Measurements from ENCODE around the gene PGR.

GRCh38 chr11:100990931-100991330, 138.7 kb downstream of the PGR start:
- TF ChIP-seq CTCF (IDR thresholded peaks at IDR 0.05; ENCODE audit: low read length) (no peak), EZH2 (IDR thresholded peaks at IDR 0.05; ENCODE audit: borderline replicate concordance, low read length) (no peak)

Data from OCI-LY1 (cell line).